Left ventricle myocardium inferior (tissue), 1 donor: ENCODE measurements around the gene TEX36. TPM values are rescaled to one million over a fixed set of nuclear protein-coding genes. Genes with fewer than 3 reads are reported as not detected.

Source experiments
- DNase-seq: peaks from one replicate; pipeline ENCODE4 v3.0.0-alpha.2; 2020
- H3K27ac ChIP-seq: fragments of 200-600 bp; replicated peaks from 2 replicates; pipeline ENCODE4 v1.8.0; 2021
- H3K27me3 ChIP-seq: fragments of 200-600 bp; 2 replicates; pipeline ENCODE4 v1.8.0; 2021; ENCODE audit warnings: low read depth
- H3K36me3 ChIP-seq: fragments of 200-600 bp; 2 replicates; pipeline ENCODE4 v1.8.0; 2021
- H3K4me1 ChIP-seq: fragments of 200-600 bp; 2 replicates; pipeline ENCODE4 v1.8.0; 2021
- H3K4me3 ChIP-seq: fragments of 200-600 bp; 2 replicates; pipeline ENCODE4 v1.8.0; 2021; ENCODE audit warnings: mild to moderate bottlenecking, moderate library complexity
- H3K9me3 ChIP-seq: fragments of 200-600 bp; replicated peaks from 2 replicates; pipeline ENCODE4 v1.8.0; 2021
- CTCF ChIP-seq: fragments of 200-600 bp; IDR thresholded peaks from 2 replicates; pipeline ENCODE4 v1.8.0; 2021; ENCODE audit warnings: antibody characterized with exemption, mild to moderate bottlenecking, borderline replicate concordance
- intact Hi-C: fragments of 100-400 bp; cut with micrococcal nuclease; formaldehyde crosslinking; loops from one replicate; pipeline ENCODE4 v1.11.0; 2022
- total RNA-seq: library from RNA; stranded (reverse); fragmentation: NEBNext Ultra II Directional; extraction: Animal tissue kit (Norgen Biotek cat#: 25700); gene quantifications from one replicate; pipeline ENCODE4 v1.2.1, GENCODE V29; 2021
- donor health status: DM: no; HTN: yes; CAD: no; lungs with severe emphysema.

TEX36 gene
- total RNA-seq, 1 donor from 2014 or later: not detected

GRCh38 chr10:125609859-125610258 lies 73.1 kb downstream of the TEX36 start:
- no peaks in the 10 kb centered on the region for H3K9me3 ChIP-seq
- intact Hi-C loops: no loop called here
- no peak overlapping the region for H3K27ac ChIP-seq
- DNase-seq: no peak
- H3K4me3 ChIP-seq: no peak overlapping the region
- TF ChIP-seq CTCF: no peak
- H3K4me1 ChIP-seq: no peaks in the 10 kb centered on the region
- peaks cover 10% of the 10 kb centered on the region for H3K27me3 ChIP-seq
- no peaks in the 10 kb centered on the region for H3K36me3 ChIP-seq

- Histone ChIP-seq H3K4me3 (no peak overlapping the region), H3K27me3 (peaks cover 23% of the 10 kb centered on the region), H3K27ac (no peak overlapping the region), H3K36me3 (no peaks in the 10 kb centered on the region), H3K4me1 (no peaks in the 10 kb centered on the region), H3K9me3 (no peaks in the 10 kb centered on the region)
- intact Hi-C loops: no loop called here
- no peak for DNase-seq
- no peak for TF ChIP-seq CTCF
Observed at GRCh38 chr10:125608474-125608873, 74.5 kb downstream of the TEX36 start.

GRCh38 chr10:125607689-125608290 lies 75.2 kb downstream of the TEX36 start:
- H3K27me3 ChIP-seq: peaks cover 30% of the 10 kb centered on the region
- H3K27ac ChIP-seq: no peak overlapping the region
- TF ChIP-seq CTCF: no peak
- H3K9me3 ChIP-seq: no peaks in the 10 kb centered on the region
- no peaks in the 10 kb centered on the region for H3K4me1 ChIP-seq
- intact Hi-C loops: no loop called here
- DNase-seq: no peak
- H3K4me3 ChIP-seq: no peak overlapping the region
- no peaks in the 10 kb centered on the region for H3K36me3 ChIP-seq

GRCh38 chr10:125606414-125607010 lies 76.5 kb downstream of the TEX36 start:
- no peak for DNase-seq
- no peak for TF ChIP-seq CTCF
- Histone ChIP-seq H3K27me3 (peaks cover 42% of the 10 kb centered on the region), H3K9me3 (no peaks in the 10 kb centered on the region), H3K4me1 (no peaks in the 10 kb centered on the region), H3K4me3 (no peak overlapping the region), H3K36me3 (no peaks in the 10 kb centered on the region), H3K27ac (no peak overlapping the region)
- intact Hi-C loops: no loop called here

Other genes with a start within 250 kb of the TEX36 start
- gene EDRF1, start 36.5 kb upstream of the TEX36 start, total RNA-seq: 11.5 TPM
- gene MMP21, start 92.7 kb upstream of the TEX36 start, total RNA-seq: not detected
- 80.4 TPM for gene UROS, start 140.1 kb upstream of the TEX36 start, total RNA-seq
- gene BCCIP, start 140.4 kb upstream of the TEX36 start, total RNA-seq: 45.1 TPM
- 46.4 TPM for gene DHX32, start 198.1 kb upstream of the TEX36 start, total RNA-seq
- gene FANK1, start 213.4 kb upstream of the TEX36 start, total RNA-seq: 0.30 TPM